Measurements from ENCODE around the gene LPP.

The LPP gene

GRCh38 chr3:188231456-188231855, 77.5 kb downstream of the LPP start:
- Histone ChIP-seq H3K9ac (ENCODE audit: insufficient read length) (no peak overlapping the region), H3K9me3 (ENCODE audit: low read depth, low read length) (no peaks in the 10 kb centered on the region), H3K4me3 (no peak overlapping the region), H3K36me3 (ENCODE audit: insufficient read depth, low read length) (no peaks in the 10 kb centered on the region), H3K27ac (no peak overlapping the region)
- no peak for TF ChIP-seq POLR2AphosphoS5 (IDR thresholded peaks at IDR 0.05; ENCODE audit: borderline replicate concordance, low read depth, low read length)
- no peak for TF ChIP-seq FOXP2 (optimal IDR thresholded peaks at IDR 0.05; ENCODE audit: control extremely low read depth, extremely low read length, insufficient read depth)
- no peak for TF ChIP-seq EZH2 (IDR thresholded peaks at IDR 0.05)
- no peak for DNase-seq (ENCODE audit: low read depth, low spot score)

GRCh38 chr3:188232656-188233055, 78.7 kb downstream of the LPP start:
- DNase-seq (ENCODE audit: low read depth, low spot score), result no peak

GRCh38 chr3:188233320-188233719, 79.4 kb downstream of the LPP start:
- Histone ChIP-seq H3K9me3 (ENCODE audit: low read depth, low read length) (no peaks in the 10 kb centered on the region), H3K36me3 (ENCODE audit: insufficient read depth, low read length) (no peaks in the 10 kb centered on the region), H3K27ac (no peak overlapping the region), H3K4me3 (no peak overlapping the region), H3K9ac (ENCODE audit: insufficient read length) (no peak overlapping the region)
- no peak for DNase-seq (ENCODE audit: low read depth, low spot score)
- no peak for TF ChIP-seq EZH2 (IDR thresholded peaks at IDR 0.05)

More at GRCh38 chr3:188232656-188233055, 78.7 kb downstream of the LPP start:
- Histone ChIP-seq H3K27ac (no peak overlapping the region), H3K9me3 (ENCODE audit: low read depth, low read length) (no peaks in the 10 kb centered on the region), H3K4me3 (no peak overlapping the region), H3K36me3 (ENCODE audit: insufficient read depth, low read length) (no peaks in the 10 kb centered on the region), H3K9ac (ENCODE audit: insufficient read length) (no peak overlapping the region)
- no peak for TF ChIP-seq FOXP2 (optimal IDR thresholded peaks at IDR 0.05; ENCODE audit: control extremely low read depth, extremely low read length, insufficient read depth)
- no peak for TF ChIP-seq POLR2AphosphoS5 (IDR thresholded peaks at IDR 0.05; ENCODE audit: borderline replicate concordance, low read depth, low read length)
- no peak for TF ChIP-seq EZH2 (IDR thresholded peaks at IDR 0.05)

- Histone ChIP-seq H3K9me3 (ENCODE audit: low read depth, low read length) (no peaks in the 10 kb centered on the region), H3K4me3 (no peak overlapping the region), H3K36me3 (ENCODE audit: insufficient read depth, low read length) (no peaks in the 10 kb centered on the region), H3K27ac (no peak overlapping the region), H3K9ac (ENCODE audit: insufficient read length) (no peak overlapping the region)
- TF ChIP-seq POLR2AphosphoS5 (IDR thresholded peaks at IDR 0.05; ENCODE audit: borderline replicate concordance, low read depth, low read length), result no peak
- TF ChIP-seq EZH2 (IDR thresholded peaks at IDR 0.05), result no peak
- no peak for TF ChIP-seq FOXP2 (optimal IDR thresholded peaks at IDR 0.05; ENCODE audit: control extremely low read depth, extremely low read length, insufficient read depth)
- DNase-seq (ENCODE audit: low read depth, low spot score), result no peak
These were observed 80.2 kb downstream of the LPP start for GRCh38 chr3:188234132-188234531.

- no peak overlapping the region for H3K9ac ChIP-seq (ENCODE audit: insufficient read length)
- no peaks in the 10 kb centered on the region for H3K9me3 ChIP-seq (ENCODE audit: low read depth, low read length)
- H3K27ac ChIP-seq, result no peak overlapping the region
- no peaks in the 10 kb centered on the region for H3K36me3 ChIP-seq (ENCODE audit: insufficient read depth, low read length)
- DNase-seq (ENCODE audit: low read depth, low spot score), result no peak
- H3K4me3 ChIP-seq, result no peak overlapping the region
- TF ChIP-seq POLR2AphosphoS5 (IDR thresholded peaks at IDR 0.05; ENCODE audit: borderline replicate concordance, low read depth, low read length) (no peak), EZH2 (IDR thresholded peaks at IDR 0.05) (no peak), FOXP2 (optimal IDR thresholded peaks at IDR 0.05; ENCODE audit: control extremely low read depth, extremely low read length, insufficient read depth) (no peak)
These were observed 82.3 kb downstream of the LPP start for GRCh38 chr3:188236271-188236670.

GRCh38 chr3:188239035-188239434, 85.1 kb downstream of the LPP start:
- no peak overlapping the region for H3K27ac ChIP-seq
- no peak overlapping the region for H3K9ac ChIP-seq (ENCODE audit: insufficient read length)
- H3K4me3 ChIP-seq, result no peak overlapping the region
- no peaks in the 10 kb centered on the region for H3K36me3 ChIP-seq (ENCODE audit: insufficient read depth, low read length)
- TF ChIP-seq EZH2 (IDR thresholded peaks at IDR 0.05) (no peak), FOXP2 (optimal IDR thresholded peaks at IDR 0.05; ENCODE audit: control extremely low read depth, extremely low read length, insufficient read depth) (no peak), POLR2AphosphoS5 (IDR thresholded peaks at IDR 0.05; ENCODE audit: borderline replicate concordance, low read depth, low read length) (no peak)
- no peak for DNase-seq (ENCODE audit: low read depth, low spot score)
- no peaks in the 10 kb centered on the region for H3K9me3 ChIP-seq (ENCODE audit: low read depth, low read length)

- TF ChIP-seq POLR2AphosphoS5 (IDR thresholded peaks at IDR 0.05; ENCODE audit: borderline replicate concordance, low read depth, low read length) (no peak), FOXP2 (optimal IDR thresholded peaks at IDR 0.05; ENCODE audit: control extremely low read depth, extremely low read length, insufficient read depth) (no peak), EZH2 (IDR thresholded peaks at IDR 0.05) (no peak)
- H3K9ac ChIP-seq (ENCODE audit: insufficient read length), result no peak overlapping the region
- no peak overlapping the region for H3K4me3 ChIP-seq
- H3K9me3 ChIP-seq (ENCODE audit: low read depth, low read length), result no peaks in the 10 kb centered on the region
- no peak for DNase-seq (ENCODE audit: low read depth, low spot score)
- no peaks in the 10 kb centered on the region for H3K36me3 ChIP-seq (ENCODE audit: insufficient read depth, low read length)
- no peak overlapping the region for H3K27ac ChIP-seq
These were observed 85.6 kb downstream of the LPP start for GRCh38 chr3:188239577-188239976.

- no peak overlapping the region for H3K4me3 ChIP-seq
- TF ChIP-seq POLR2AphosphoS5 (IDR thresholded peaks at IDR 0.05; ENCODE audit: borderline replicate concordance, low read depth, low read length), result no peak
- no peak for TF ChIP-seq EZH2 (IDR thresholded peaks at IDR 0.05)
- TF ChIP-seq FOXP2 (optimal IDR thresholded peaks at IDR 0.05; ENCODE audit: control extremely low read depth, extremely low read length, insufficient read depth), result no peak
- DNase-seq (ENCODE audit: low read depth, low spot score), result no peak
- no peaks in the 10 kb centered on the region for H3K9me3 ChIP-seq (ENCODE audit: low read depth, low read length)
- H3K36me3 ChIP-seq (ENCODE audit: insufficient read depth, low read length), result no peaks in the 10 kb centered on the region
- H3K27ac ChIP-seq, result no peak overlapping the region
- no peak overlapping the region for H3K9ac ChIP-seq (ENCODE audit: insufficient read length)
These were observed 86.4 kb downstream of the LPP start for GRCh38 chr3:188240189-188240981.

GRCh38 chr3:188241072-188241471, 87.1 kb downstream of the LPP start:
- H3K9me3 ChIP-seq (ENCODE audit: low read depth, low read length), result no peaks in the 10 kb centered on the region
- no peaks in the 10 kb centered on the region for H3K36me3 ChIP-seq (ENCODE audit: insufficient read depth, low read length)
- no peak for DNase-seq (ENCODE audit: low read depth, low spot score)
- no peak overlapping the region for H3K4me3 ChIP-seq
- no peak for TF ChIP-seq EZH2 (IDR thresholded peaks at IDR 0.05)
- TF ChIP-seq FOXP2 (optimal IDR thresholded peaks at IDR 0.05; ENCODE audit: control extremely low read depth, extremely low read length, insufficient read depth), result no peak
- no peak for TF ChIP-seq POLR2AphosphoS5 (IDR thresholded peaks at IDR 0.05; ENCODE audit: borderline replicate concordance, low read depth, low read length)
- no peak overlapping the region for H3K9ac ChIP-seq (ENCODE audit: insufficient read length)
- no peak overlapping the region for H3K27ac ChIP-seq

Measured in SK-N-MC (cell line).